Stimulated activated CD8-positive, alpha-beta memory T cell treated with anti-CD3 and anti-CD28 coated beads, Interleukin-15, amount 100 ng/mL, for 1 hour (primary cell): ENCODE results near the gene EML6.

Experiments used
- DNase-seq: peaks from one replicate; pipeline ENCODE4 v3.0.0-alpha.2; 2020; ENCODE audit warnings: low read depth

Gene EML6

DNA sequence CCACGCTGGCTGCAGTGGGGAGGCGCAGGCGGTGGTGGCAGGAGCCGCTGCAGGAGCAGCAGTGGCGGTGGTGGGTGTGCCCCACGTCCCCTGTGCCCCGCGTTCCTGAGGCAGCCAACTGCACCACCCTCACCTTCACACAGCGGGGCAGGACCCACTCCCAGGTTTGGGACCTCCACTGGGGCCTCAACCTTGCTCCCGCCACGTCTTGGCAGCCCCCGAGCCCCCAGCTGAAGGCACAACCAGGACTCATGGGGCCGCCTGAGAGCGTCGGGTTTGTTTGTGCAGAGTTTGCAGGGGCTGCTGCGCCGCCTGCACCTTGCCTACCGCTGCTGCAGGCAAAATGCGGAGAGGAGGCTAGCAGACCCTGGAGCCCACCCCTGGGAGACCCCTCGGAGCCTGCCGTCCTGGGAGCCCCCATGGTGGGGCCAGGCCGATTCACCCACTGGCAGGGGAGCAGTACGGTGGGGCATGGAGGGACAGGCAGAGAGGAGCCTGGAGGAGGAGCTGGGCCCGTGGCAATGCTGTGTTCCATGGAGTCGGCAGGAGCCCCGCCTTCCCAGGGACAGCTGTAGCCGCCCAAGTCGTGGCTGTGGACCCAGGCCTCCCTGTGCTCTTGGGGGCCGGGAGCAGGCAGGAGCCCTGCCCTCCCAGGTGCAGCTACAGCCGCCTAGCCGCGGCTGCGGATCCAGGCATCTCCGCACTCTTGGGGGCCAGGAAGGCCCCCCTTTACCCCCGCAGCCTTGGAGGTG lies 14.7 kb upstream of the EML6 start:
- no peak for DNase-seq

- no peak for DNase-seq
These were observed 14.1 kb upstream of the EML6 start for GRCh38 chr2:54709336-54709809.

DNA sequence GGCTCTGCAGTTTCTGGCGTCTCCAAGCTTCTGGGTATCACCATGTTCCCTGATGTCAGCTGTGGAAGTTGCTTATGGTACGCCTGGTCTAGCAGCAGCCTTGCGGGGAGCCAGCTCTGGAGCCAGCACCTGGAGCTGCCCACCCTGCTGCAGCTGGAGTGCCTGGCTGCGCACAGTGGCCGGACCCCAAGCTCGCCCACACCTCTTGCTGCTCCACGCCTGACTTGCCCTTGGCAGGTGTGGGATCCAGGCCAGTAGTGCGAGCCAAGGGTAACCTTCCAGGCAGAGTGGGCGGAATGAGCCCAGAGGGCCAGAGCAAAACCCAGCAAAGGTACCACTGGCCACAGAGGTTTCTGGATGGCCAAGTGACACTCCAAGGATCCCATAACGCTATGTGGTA lies 13.2 kb upstream of the EML6 start:
- no peak for DNase-seq

- DNase-seq = no peak
These were observed 10.9 kb upstream of the EML6 start for GRCh38 chr2:54712516-54712915.

DNA sequence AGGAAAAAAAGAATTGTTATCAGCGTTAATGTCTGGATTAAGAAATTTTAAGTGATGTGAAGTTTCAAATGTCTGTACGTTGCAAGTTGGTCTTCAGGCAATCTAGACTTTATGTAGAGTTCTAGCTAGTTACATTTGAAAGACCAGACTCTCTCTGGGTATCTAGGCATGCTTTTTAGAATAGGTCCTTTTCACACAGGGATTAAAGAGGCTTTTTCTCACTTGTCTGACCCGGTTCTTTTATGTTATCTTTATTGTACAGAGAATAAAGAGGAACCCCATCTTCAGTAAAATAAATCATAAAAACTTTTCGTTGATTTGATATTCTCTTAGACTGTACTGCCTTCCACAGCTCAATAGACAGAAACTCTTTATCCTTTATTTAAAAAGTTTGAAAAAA lies 8.5 kb upstream of the EML6 start:
- no peak for DNase-seq

DNA sequence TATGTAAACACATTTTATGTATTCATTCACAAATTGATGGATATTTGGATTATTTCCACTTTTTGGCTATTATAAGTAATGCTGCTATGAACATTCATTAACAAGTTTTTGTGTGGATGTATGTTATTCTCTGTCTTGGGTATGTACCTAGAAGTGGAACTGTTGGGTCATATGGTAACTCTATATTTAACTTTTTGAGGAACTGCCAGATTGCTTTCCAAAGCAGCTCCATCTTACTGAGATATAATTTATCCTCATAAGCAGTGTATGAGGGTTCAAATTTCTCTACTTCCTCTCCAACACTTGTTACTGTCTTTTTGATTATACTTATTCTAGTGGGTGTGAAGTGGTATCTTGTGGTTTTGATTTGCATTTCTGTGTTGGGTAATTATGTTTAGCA lies 7.1 kb upstream of the EML6 start:
- no peak for DNase-seq

GRCh38 chr2:54720563-54720962 lies 2.9 kb upstream of the EML6 start:
- DNase-seq = no peak

GRCh38 chr2:54722641-54723040 lies 821 bp upstream of the EML6 start:
- DNase-seq = no peak

DNA sequence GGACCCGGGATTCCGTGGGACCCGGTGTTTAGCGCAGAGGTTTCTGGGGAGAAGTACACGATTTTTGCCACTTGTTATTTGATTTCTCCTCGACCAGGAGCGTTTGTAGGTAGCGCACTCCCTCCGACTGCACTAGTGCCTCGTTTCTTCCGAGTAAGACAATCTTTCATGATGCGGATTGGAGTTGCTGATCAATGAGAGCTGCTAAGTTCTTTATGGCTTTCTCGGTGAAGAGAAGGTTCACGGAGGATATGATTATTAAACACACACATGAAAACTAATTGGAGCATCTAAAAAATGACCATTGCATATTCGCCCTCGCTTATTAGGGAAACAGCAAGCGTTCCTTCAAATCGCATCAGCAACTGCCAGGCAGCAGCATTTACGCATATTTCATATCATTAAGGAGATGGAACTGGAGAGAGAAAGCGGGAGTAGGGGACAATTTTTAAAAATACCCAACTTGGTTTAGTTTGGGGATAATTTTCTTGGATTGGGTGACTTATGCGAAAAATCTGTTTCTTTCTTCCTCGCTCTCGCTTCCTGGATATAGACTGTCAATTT lies 616 bp downstream of the EML6 start:
- DNase-seq = no peak

GRCh38 chr2:54724560-54725342 lies 1.3 kb downstream of the EML6 start:
- no peak for DNase-seq

DNA sequence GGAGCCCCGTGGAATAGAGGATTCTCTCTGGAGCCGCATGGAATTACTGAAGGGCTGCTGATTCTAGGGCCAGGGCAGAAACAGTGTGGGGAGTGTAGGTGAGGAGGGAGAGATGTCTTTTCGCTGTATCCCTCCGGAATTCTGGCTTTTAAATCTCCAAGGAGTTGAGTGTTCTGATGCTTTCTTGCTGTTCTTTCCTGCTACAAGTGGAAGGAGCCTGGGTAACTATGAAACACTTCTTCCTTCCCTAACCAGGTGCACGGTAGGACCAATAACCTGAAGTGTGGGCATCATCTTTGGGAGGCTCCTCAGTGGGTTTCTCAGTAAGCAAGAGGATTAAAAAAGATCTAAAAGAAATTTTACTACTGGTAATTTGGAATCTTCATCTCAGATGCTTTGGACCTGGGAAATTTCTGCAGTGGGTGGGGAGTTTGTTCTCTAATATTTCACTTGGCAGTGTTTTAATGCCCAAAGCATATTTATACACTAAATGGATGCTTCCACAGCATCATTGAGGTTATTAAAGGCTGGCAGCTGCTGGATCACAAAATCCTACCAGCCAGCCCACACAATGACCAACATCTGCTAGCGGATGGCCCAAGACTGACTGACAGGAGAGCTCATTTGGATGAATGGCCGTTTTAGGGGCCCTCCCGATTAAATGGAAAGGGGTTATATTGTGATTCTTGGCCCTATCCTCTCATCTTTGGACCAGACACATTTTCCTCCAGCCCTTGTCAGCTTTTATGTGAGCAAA lies 2.1 kb downstream of the EML6 start:
- no peak for DNase-seq

DNA sequence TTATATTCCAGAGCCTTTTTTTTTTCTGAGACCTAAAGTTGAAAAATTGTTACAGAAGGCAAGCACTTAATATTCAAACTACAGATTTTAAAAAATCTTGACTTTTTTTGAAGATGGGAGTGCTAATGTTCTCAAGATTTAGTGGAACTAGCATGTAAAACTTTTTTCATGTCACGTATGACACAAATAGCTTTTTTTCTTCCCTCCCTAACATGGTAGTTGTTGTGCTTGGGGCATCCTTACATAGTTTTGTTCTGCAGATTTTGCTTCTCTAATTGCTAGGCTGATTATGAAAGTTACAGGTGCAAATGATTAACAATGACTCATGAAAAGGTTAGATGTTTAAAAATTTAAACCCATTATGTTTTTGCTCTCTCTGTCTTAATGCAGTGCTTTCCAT lies 3.0 kb downstream of the EML6 start:
- no peak for DNase-seq

- no peak for DNase-seq
These were observed 3.5 kb downstream of the EML6 start for GRCh38 chr2:54726940-54727339.

DNA sequence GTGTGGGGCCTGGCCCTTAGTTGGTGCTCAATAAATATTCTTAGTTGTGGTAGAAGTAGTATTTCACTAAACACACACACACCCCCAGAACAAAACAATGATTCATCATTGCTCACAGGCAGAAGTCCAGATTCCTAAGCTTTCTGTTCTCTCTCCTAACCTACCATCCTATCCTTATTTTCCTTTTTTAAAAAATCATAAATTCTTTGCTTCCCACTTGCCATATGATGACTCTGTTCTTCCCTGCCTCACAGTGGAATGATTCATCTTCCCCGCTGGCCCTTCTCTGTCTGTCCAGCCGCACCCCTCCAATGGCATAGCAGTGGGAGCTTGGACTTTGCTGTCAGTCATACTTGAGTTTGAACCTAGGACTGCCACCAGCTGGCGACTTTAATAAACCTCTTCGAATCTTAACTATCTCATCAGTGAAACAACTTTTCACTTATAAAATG lies 5.2 kb downstream of the EML6 start:
- DNase-seq = no peak

- DNase-seq = no peak
These were observed 12.2 kb downstream of the EML6 start for GRCh38 chr2:54735636-54736035.

DNA sequence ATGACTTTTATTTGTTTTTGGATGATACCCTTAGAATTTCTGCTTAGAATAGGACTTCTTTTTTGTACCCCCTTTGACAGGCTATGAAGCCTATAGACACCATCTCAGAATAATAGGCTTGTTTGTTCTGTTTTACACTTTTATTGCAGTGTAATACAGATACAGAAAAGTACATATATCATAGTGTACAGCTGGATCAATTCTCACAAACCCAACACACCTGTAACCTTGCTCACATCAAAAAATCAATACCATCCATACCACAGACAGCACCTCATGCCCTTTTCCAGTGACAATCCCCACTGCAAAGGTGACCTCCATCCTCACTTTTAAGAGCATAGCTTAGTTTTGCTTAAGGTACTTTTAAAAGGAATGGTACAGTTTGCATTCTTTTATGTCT lies 14.8 kb downstream of the EML6 start:
- DNase-seq = no peak

DNA sequence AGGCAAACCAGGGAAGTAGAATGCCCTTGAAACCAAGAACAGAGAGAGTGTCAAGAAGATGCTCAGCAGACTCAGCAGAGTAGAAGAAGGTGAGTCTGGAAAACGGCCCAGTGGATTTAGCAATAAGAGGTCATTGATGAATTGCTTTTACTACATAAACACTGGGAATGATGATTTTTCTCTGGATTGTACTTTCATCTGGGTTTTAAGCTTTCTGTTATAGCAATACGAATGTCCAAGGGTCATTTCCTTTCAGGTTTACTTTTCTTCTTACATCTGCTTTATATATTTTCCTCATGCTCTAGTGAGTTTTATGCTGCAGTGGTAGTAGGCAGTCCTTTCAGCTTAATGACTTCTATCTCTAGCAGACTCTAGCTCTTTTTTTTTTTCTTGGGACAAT lies 16.9 kb downstream of the EML6 start:
- DNase-seq = no peak

DNA sequence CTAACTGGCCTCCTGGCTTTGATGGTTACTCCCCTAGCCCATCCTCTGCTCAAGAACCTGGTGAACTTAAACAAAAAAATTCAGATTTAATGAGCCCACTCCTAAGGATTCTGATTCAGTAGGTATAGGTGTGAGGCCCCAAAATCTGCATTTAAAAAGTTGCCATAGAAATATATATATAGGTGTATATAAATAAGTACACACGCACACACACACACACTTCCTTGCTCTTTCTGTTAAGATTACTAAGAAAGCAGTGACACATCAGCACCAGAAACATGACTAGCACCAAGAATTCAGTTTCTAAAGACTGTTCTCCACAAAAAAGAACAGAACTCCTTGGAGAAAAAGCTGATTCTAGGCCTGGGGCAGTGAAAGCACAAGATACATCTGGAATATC lies 17.8 kb downstream of the EML6 start:
- no peak for DNase-seq

GRCh38 chr2:54750040-54750439 lies 26.6 kb downstream of the EML6 start:
- DNase-seq = no peak

- DNase-seq = no peak
These were observed 29.0 kb downstream of the EML6 start for GRCh38 chr2:54752439-54752838.

GRCh38 chr2:54755641-54756326 lies 32.3 kb downstream of the EML6 start:
- no peak for DNase-seq

GRCh38 chr2:54757500-54757899 lies 34.0 kb downstream of the EML6 start:
- DNase-seq = no peak
